ENCODE data around the gene SMIM20.

The SMIM20 gene

DNA sequence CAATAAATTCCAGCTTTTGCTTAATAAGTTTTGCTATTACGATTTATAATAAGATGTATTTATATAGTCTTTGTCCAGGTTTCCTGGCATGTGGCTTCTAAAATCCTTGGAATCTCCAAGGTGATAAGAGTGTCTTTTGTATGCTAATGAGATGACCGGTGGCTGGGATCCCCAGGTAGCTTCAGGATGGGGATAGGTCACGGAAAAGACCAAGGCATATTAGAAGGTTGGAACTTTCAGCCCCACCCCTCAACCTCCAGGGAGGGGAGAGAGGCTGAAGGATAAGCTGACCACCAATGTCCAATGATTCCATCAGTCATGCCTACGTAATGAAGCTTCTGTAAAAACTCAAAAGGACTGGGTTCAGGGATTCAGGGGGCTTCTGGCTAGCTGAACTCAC is 41.7 kb downstream of the SMIM20 start:
- DNase-seq (ENCODE audit: low read depth in 2 of 2) = no peak

DNA sequence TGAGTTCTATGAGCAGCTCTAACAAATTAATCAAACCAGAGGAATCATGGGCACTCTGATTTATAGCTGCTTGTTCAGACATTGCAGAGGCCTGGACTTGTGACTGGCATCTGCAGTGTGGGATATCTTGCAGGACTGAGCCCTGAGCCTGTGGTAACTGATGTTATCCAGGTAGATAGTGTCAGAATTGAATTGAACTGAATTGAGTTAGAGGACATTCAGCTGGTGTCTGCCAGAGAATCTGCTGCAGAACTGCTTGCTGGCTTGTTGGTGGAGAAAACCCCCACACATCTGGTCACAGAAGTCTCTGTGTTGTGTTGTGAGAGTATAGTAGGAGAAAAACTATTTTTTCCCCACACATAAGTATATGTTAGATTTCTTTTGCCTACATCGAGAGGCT is 42.2 kb downstream of the SMIM20 start:
- DNase-seq (ENCODE audit: low read depth in 2 of 2) = no peak

DNA sequence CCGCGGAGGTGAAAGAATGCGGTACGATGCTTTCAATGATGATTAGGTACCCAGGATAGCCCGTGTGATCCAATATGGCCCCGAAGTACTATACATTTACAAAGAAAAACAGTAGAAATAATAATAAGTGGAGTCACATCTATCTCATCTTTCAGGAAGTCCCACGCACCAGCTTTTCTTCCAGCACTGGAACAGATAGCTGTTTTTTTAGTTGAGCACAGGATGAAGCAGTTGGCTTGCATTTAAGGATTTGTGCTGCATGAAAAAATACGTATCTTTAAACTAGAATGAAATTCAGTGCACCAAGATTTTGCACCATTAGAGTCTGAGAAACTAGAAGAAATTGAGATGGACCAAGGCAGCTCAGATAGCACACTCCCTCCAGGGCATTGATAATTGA is 44.1 kb downstream of the SMIM20 start:
- DNase-seq (ENCODE audit: low read depth in 2 of 2) = no peak

DNA sequence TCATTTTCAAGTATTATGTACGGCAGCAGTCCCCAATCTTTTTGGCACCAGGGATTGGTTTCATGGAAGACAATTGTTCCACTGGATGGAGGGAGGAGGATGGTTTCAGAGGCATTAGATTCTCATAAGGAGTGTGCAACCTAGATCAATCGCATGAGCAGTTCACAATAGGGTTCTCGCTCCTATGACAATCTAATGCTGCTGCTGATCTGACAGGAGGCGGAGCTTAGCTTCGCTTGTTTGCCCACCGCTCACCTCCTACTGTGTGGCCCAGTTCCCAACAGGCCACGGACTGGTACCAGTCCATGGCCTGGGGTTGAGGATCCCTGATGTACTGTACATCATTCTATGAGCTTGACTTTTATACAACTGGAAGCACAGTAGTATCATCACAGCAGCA is 48.4 kb downstream of the SMIM20 start:
- no peak for DNase-seq (ENCODE audit: low read depth in 2 of 2)

DNA sequence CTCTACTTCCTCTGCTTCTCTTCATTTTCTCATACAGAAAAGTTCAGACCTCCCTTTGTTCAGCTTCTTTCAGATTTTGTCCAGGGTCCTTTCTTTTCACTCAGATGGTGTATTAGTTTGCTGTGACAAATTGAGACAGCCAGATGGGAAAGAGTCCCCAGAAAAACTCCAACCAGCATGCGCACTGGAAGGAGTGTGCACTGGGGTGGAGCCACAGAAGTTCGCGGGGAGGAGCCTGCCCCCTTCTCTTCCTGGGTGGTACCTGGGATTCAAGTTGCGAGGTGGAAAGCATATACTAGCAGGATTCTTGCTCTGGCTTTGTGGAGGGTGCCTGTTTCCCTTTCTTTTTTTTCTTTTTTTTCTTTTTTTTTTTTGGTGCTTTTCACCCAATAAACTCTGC is 51.6 kb downstream of the SMIM20 start:
- DNase-seq (ENCODE audit: low read depth in 2 of 2) = no peak

DNA sequence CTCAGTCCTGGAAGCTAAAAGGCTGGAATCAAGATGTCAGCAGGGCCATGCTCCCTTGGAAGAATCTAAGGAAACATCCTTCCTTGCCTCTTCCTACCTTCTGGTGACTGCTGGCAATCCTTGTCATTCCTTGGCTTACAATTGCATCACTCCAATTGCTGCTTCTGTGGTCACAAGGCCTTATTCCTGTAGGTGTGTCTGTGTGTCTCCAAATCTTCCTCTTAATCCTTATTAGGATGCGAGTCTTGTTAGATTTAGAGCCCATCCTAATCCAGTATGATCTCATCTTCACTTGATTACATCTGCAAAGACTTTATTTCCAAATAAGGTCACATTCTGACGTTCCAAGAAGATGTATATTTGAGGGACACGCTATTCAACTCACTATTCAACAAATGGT is 52.2 kb downstream of the SMIM20 start:
- DNase-seq (ENCODE audit: low read depth in 2 of 2) = no peak

DNA sequence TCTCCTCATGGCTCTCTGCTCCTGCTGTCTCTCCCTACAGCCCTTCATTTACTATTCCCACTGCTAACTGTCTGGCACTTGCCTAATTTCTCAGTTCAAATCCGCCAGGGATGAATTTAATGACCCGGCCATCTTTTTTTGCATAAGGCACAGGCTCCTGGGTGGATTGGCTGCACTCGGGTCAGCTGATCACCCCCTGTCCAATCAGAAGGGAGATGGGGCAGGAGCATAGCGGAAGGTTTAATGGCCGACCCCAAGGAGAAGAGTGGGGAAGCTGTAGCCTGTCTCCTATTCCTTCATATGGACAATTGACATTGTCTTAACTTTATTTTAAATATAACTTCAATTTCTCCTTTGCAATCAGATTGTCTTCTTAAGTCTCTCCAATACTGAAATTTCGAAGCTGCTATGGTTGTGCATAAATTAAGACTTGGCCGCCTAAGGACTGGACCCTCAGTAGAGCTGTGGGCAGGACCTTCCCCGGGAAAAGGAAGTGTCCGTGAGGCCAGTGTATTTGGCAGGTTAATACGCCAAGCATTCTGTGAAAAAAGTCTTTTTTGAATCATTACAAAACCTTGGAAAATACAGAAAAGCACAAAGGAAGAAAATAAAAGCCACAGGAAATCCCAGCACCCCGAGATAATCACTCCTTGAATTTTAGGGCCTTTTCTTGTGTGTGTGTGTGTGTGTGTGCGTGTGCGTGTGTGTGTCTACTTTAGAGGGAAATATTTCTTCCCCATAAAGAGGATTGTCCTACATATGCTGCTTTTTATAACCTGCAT is 55.5 kb downstream of the SMIM20 start:
- DNase-seq (ENCODE audit: low read depth in 2 of 2) = no peak

DNA sequence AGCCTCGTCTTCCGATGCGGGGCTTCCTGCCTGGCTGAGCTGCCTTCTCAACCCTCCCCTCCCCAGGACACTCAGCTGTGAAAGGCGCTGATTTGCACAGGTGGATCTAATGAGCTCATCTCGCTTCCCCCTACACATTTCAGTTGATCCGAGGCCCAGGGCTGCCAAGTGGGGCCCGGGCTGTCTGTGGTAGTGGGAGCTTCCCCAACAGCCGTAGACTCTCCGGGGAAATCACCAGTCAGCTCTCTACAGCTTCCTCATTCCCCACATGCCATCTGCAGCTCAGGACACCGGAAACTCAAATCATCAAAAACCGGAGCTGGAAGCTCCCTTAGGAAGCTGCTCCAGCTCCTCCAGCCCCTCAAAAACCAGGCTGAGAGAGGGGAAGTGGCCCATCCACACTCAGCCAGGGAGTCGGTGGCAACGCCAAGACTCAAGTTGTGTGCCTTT is 56.2 kb downstream of the SMIM20 start:
- no peak for DNase-seq (ENCODE audit: low read depth in 2 of 2)

DNA sequence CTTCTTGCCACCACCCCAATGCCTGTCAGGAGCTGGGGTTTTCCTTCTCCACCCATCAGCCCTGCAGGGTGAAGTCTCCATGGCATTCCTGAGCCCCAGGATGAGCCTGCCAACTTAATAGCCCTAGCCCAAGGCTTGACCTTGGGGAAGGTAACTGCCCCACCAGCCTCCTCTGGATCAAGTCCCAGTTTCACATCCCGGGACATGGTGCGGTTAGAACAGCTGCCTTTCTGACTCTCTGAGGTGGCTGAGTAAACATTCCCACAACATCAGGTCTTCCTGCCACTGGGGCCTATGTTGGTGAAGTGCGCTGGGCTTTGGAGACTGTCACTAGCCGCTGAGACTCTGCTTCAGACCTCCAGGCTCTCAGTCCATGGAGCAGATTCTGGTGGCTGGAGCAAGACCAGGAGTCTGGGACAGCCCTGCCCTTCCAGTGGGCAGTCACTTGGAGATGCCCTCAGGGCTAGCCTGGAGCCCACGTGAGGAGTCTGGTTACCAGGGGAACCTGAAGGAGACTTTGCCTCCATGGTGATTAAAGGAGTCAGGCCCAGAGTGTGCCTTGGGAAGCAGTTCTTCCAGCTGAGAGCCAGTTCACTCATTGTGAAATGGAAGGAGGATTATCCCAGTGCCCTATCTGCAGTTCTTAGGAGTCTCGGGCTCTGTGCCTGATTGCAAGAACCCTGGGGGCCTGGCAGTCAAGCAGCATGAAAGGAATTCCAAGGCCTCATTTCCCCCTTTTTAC is 56.8 kb downstream of the SMIM20 start:
- DNase-seq (ENCODE audit: low read depth in 2 of 2) = no peak

DNA sequence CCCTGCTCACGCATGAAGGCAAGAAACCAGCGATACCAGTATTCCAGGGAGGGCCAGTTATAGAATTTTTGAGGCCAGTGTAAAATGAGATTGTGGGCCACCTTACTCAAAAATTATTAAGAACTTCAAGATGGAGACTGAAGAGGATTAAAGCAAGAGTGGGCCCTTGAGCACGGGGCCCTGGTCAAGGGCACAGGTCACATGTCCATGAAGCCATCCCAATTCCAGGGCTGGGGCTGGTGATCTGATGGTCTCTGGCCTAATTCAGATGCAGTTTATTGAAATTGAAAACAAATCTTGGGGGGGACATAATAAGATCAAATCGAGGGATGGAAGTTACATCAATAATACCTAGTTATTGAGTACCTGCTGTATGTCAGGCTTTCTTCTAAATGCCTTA is 58.3 kb downstream of the SMIM20 start:
- no peak for DNase-seq (ENCODE audit: low read depth in 2 of 2)

DNA sequence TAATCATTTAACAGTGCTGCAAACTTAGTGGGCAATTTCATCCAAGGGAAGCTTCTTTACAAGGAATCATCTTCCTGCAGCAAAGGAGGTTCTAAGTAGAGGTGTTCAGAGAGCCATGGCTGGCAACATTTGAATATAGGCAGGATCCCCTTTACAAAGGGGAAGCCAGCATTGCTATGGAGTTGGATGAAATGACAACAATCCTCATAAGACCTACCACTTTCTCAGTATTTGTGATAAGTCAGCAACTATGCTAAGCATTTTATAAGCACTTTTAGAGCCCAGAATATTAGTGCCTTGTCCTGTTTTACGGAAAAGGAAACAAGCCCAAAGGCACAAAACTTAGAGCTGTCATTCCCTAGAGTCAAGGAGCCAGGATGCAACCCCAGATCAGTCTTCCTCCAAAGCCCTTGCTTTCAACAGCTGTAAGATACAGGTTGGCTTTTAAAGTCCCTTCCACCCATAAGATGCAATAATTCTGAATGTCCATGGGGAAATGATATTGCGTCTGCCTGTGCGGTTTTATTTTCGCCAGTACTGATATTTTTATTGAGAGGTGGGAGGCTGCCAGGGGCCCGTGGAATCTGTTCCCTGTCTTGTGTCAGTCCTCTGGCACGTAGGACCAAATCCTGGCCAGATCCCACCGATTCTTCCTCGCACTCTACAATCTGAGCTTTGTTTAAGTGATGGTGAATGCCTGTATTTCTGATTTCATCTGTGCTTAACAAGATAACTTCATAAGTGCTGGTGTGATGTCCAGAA is 59.1 kb downstream of the SMIM20 start:
- DNase-seq (ENCODE audit: low read depth in 2 of 2) = no peak

DNA sequence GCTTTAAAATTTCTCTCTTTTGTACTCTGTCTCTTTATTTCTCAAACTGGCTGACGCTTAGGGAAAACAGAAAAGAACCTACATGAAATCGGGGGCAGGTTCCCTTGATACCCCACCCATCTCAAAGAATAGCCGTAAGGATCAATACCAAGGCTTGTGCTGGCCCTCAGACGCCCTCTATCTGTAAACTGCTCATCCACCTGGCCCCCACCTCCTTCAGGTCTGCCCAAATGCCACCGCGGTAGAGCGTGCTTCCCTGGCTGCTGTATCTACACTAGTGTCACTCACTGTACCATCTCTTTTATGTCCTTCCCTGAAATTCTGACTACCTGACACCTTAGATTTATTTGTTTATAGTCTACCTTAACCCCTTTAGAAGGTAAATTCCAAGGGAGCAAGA is 62.8 kb downstream of the SMIM20 start:
- no peak for DNase-seq (ENCODE audit: low read depth in 2 of 2)

DNA sequence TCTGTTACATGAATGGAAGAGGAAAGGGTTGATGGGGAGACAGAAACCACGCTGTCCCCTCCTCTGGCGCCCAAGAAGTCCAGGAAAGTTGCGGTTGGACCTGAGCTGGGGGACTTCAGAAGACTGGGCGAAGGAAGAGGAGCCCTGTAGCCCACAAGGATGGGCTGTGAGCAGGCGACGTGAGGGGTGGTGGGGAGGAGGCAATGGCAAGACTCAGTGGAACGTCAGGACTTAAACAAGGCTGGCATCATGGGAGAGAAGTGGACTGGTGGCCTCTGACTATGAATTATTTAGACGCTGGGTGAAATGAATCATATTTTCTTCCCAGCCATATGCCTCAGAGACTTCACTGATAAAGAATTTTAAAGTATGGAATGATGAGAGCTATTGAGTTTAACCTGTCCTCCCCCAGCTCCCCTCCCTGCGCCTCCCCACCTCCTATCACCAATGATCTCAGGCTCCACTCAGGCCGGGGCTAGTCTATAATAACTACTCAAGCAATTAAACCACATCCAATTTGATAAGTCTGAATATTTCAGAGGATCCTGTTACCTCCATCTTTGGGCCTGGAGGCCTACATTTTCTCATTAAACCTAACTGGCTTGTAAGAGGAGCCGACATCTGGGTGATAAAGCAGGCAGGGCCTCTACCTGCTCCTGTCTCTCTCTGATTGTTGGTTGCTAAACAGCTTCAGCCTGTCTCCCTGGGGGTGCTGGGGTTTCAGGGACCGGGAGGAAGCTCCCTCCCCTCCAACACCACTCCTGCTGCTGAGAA is 63.6 kb downstream of the SMIM20 start:
- no peak for DNase-seq (ENCODE audit: low read depth in 2 of 2)

DNA sequence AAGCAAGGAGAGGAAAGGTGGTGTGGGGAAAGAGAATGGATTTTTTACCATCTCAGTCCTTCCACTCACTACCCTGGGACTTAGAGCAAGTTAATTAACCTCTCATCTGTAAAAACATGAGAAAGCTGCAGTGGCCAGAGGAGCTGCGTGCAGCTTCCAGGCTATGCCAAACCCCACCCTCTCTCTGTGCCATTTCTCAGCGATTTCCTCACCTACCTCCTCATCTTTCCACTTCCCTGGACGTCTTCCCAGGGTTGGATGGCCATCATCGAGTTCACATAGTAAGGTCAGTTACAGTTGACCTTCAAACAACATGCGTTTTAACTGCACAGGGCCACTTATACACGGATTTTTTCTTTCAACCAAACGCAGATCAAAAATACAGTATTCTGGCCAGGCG is 64.3 kb downstream of the SMIM20 start:
- DNase-seq (ENCODE audit: low read depth in 2 of 2) = no peak
